Brain microvascular endothelial cell (primary cell): ENCODE data around the gene RASAL2.
"Not testable (repeated sequence)": the region's sequence is repeated elsewhere in the genome, so short reads cannot be mapped to it uniquely, and the experiment has no call there.

Experiments used
- DNase-seq: peaks from one replicate; pipeline ENCODE4 v3.0.0-alpha.2; 2020
- H3K27ac ChIP-seq: fragments of 250-450 bp; sonication (Bioruptor Pico); 2 replicates; pipeline ENCODE4 v1.5.1; 2020; ENCODE audit warnings: mild to moderate bottlenecking, moderate library complexity
- H3K27me3 ChIP-seq: fragments of 250-450 bp; sonication (Bioruptor Pico); replicated peaks from 2 replicates; pipeline ENCODE4 v1.5.1; 2020; ENCODE audit warnings: mild to moderate bottlenecking
- H3K36me3 ChIP-seq: fragments of 250-450 bp; sonication (Bioruptor Pico); replicated peaks from 2 replicates; pipeline ENCODE4 v1.5.1; 2020; ENCODE audit warnings: mild to moderate bottlenecking
- H3K4me3 ChIP-seq: 2 replicates; pipeline ENCODE4 v1.5.1; 2011; ENCODE audit warnings: low read depth, mild to moderate bottlenecking, control low read depth, low read length, moderate library complexity
- CTCF ChIP-seq: IDR thresholded peaks from 2 replicates; pipeline ENCODE4 v1.5.1; 2011; ENCODE audit warnings: low read depth, mild to moderate bottlenecking, moderate library complexity, low read length, control low read depth, inconsistent platforms; ENCODE audit errors: missing control alignments
- in situ Hi-C: cut with HindIII; loops from 2 replicates; pipeline ENCODE4 v1.10.0; 2017; ENCODE audit warnings: low sequenced_read_pairs, low pct_ligation_motif_present

The RASAL2 gene

GRCh38 chr1:178310685-178311105 lies 216.8 kb downstream of the RASAL2 start:
- in situ Hi-C loops: no loop called here
- DNase-seq: peak; percentile 47

DNA sequence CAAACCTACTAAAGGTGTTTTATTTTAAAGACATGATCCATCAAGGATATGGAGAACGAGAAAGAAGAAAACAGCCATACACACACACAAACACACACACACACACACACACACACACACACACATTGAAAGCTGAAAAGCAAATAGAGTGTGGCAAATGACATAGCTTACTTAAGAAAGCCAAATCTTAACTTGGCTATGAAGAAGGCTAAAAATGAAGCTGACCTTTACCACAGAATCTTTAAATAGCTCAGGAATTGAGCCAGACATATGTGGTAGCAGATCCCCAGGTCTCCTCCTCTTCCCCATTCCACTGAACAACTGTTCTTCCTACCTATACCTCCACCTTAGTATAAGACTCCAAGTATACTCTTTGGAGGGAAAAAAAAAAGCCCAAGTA lies 217.3 kb downstream of the RASAL2 start:
- H3K4me3 ChIP-seq: no peak overlapping the region
- DNase-seq: no peak
- no peaks in the 10 kb centered on the region for H3K36me3 ChIP-seq
- in situ Hi-C loops: no loop called here
- no peaks in the 10 kb centered on the region for H3K27me3 ChIP-seq
- TF ChIP-seq CTCF: no peak
- H3K27ac ChIP-seq: no peak overlapping the region

More at GRCh38 chr1:178310685-178311105, 216.8 kb downstream of the RASAL2 start:
- peak; percentile 58 for TF ChIP-seq CTCF
- Histone ChIP-seq H3K36me3 (no peaks in the 10 kb centered on the region), H3K4me3 (no peak overlapping the region), H3K27me3 (no peaks in the 10 kb centered on the region), H3K27ac (no peak overlapping the region)

DNA sequence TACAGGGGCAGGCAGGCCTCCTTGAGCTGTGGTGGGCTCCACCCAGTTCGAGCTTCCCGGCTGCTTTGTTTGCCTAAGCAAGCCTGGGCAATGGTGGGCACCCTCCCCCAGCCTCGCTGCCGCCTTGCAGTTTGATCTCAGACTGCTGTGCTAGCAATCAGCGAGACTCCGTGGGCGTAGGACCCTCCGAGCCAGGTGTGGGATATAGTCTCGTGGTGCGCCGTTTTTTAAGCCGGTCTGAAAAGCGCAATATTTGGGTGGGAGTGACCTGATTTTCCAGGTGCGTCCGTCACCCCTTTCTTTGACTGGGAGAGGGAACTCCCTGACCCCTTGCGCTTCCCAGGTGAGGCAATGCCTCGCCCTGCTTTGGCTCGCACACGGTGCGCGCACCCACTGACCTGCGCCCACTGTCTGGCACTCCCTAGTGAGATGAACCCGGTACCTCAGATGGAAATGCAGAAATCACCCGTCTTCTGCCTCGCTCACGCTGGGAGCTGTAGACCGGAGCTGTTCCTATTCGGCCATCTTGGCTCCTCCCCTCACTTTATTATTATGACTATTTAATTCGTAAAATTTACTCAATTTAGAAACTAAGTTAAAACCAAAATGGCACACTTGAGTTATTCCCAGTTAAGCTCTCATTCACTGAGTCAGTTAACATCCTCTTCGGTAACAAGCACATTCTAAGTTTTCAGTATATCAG lies 226.5 kb downstream of the RASAL2 start:
- in situ Hi-C loops, H3K4me3 ChIP-seq, DNase-seq, H3K27me3 ChIP-seq, H3K27ac ChIP-seq, H3K36me3 ChIP-seq: not testable (repeated sequence)

DNA sequence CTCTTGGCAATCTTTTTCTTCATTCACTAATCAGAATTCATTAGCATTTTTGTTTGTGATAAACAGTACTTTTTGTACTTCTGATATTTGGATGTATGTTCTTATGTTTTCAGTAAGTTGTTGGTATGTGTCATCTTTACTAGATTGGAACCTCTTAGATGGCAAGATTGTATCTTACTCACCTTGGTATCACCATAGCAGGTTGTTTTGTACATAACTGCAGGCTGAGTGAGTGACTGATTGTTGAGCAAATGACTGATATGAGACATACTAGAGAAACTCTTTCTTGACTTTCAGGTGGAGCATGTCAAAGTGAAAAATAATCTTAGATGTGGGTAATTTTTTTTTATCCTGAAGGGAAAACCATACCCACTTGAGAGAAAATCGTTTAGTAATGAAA lies 229.2 kb downstream of the RASAL2 start:
- Histone ChIP-seq H3K4me3 (no peak overlapping the region), H3K36me3 (no peaks in the 10 kb centered on the region), H3K27ac (no peak overlapping the region), H3K27me3 (no peaks in the 10 kb centered on the region)
- no peak for TF ChIP-seq CTCF
- in situ Hi-C loops: no loop called here
- no peak for DNase-seq

DNA sequence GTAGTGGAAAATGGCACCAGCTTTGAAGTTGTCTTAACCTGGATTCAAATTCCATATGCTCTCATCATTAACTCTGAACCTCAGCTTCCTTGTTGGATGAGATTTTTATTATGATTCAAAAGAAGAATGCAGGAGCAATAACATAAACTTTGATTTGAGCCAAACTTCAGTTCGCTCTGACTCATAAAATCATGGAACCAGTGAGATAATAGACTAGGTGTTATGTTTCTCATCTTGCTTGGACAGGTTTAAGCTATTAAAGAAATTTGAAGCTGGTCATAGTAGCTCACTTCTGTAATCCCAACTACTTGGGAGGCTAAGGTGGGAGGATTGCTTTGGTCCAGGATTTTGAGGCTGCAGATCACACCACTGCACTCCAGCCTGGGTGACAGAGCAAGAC lies 230.1 kb downstream of the RASAL2 start:
- Histone ChIP-seq H3K27ac (no peak overlapping the region), H3K36me3 (no peaks in the 10 kb centered on the region), H3K27me3 (no peaks in the 10 kb centered on the region), H3K4me3 (no peak overlapping the region)
- DNase-seq: no peak
- no peak for TF ChIP-seq CTCF
- in situ Hi-C loops: no loop called here

GRCh38 chr1:178328728-178329127 lies 234.8 kb downstream of the RASAL2 start:
- Histone ChIP-seq H3K36me3 (no peaks in the 10 kb centered on the region), H3K4me3 (no peak overlapping the region), H3K27me3 (no peaks in the 10 kb centered on the region), H3K27ac (no peak overlapping the region)
- TF ChIP-seq CTCF: no peak
- DNase-seq: no peak
- in situ Hi-C loops: no loop called here
